ENCODE measurements around the gene CHDH.

The CHDH gene

DNA sequence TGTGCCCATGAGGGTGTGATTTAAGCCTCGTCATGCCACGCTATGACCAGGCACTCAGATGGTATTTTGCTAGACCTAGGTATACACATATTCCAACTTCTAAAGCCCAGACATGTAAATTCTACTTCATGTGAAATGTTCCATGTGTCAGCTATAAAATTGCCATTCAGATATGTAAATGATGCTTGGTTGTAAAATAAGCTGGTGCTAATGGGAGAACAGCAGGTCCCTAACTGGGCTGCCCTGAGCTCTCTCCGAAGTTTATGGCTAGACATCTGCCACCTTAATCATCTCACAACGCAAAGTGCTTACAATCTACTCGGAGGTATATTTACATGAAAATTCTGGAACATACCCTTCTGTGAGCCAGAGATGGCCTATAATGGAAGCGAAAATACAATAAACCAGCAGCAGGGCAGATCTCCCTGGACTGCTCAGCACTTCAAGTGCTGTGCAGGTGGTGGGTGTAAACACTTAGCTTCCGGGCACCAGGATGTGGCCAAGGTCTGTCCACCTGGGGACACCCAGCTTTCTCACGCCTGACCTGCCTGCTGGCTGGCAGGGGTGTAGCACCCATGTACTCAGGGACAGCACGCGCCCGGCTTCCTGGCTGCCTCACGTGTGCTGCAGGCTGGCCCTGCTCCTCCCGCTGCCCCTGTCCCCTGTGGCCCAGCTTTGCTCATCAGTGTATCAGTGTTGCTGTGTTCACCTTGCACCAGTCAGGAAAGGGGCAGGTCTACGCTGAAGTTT, 82.0 kb downstream of the CHDH start:
- no peak for DNase-seq (ENCODE audit: low read depth)
- H3K4me3 ChIP-seq (ENCODE audit: low read depth, low read length) = no peak overlapping the region
- TF ChIP-seq, protein P1, sequence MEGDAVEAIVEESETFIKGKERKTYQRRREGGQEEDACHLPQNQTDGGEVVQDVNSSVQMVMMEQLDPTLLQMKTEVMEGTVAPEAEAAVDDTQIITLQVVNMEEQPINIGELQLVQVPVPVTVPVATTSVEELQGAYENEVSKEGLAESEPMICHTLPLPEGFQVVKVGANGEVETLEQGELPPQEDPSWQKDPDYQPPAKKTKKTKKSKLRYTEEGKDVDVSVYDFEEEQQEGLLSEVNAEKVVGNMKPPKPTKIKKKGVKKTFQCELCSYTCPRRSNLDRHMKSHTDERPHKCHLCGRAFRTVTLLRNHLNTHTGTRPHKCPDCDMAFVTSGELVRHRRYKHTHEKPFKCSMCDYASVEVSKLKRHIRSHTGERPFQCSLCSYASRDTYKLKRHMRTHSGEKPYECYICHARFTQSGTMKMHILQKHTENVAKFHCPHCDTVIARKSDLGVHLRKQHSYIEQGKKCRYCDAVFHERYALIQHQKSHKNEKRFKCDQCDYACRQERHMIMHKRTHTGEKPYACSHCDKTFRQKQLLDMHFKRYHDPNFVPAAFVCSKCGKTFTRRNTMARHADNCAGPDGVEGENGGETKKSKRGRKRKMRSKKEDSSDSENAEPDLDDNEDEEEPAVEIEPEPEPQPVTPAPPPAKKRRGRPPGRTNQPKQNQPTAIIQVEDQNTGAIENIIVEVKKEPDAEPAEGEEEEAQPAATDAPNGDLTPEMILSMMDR (IDR thresholded peaks at IDR 0.05; ENCODE audit: insufficient read depth, low read depth, low read length, missing control alignments) = no peak

DNA sequence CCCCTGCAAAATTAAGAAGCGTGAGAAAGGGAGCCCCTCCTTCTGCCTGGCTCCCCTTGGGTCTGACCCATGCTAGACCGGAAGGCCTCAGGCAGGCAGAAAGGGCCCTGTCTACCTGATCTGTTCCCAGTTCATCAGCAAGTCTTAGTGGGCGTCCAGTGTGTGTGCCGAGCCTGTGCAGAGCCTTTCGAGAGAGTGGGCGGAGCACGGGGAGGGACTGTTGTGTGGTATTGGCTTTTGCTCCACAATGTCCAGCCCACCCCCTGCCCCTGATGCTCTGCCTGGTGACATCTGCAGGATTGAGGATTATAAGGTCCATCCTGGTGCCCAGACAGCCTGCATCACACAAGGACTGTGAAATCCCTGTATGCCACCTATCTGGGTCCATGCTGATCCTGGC, 82.9 kb downstream of the CHDH start:
- TF ChIP-seq, protein P1 (IDR thresholded peaks at IDR 0.05; ENCODE audit: insufficient read depth, low read depth, low read length, missing control alignments) = no peak
- DNase-seq (ENCODE audit: low read depth) = no peak
- H3K4me3 ChIP-seq (ENCODE audit: low read depth, low read length) = no peak overlapping the region

Data from GM12865 (cell line).